NCI-H748 (cell line): ENCODE results near the gene TEX2.
"Not testable (repeated sequence)": the region's sequence is repeated elsewhere in the genome, so short reads cannot be mapped to it uniquely, and the experiment has no call there.

Experiments used
- DNase-seq: peaks from one replicate; lab custom pipeline; 2025; ENCODE audit not compliant: unreplicated experiment; lab: John Stamatoyannopoulos, UW

Gene TEX2

GRCh38 chr17:64214950-64215349 is 48.1 kb downstream of the TEX2 start:
- no peak for DNase-seq

DNA sequence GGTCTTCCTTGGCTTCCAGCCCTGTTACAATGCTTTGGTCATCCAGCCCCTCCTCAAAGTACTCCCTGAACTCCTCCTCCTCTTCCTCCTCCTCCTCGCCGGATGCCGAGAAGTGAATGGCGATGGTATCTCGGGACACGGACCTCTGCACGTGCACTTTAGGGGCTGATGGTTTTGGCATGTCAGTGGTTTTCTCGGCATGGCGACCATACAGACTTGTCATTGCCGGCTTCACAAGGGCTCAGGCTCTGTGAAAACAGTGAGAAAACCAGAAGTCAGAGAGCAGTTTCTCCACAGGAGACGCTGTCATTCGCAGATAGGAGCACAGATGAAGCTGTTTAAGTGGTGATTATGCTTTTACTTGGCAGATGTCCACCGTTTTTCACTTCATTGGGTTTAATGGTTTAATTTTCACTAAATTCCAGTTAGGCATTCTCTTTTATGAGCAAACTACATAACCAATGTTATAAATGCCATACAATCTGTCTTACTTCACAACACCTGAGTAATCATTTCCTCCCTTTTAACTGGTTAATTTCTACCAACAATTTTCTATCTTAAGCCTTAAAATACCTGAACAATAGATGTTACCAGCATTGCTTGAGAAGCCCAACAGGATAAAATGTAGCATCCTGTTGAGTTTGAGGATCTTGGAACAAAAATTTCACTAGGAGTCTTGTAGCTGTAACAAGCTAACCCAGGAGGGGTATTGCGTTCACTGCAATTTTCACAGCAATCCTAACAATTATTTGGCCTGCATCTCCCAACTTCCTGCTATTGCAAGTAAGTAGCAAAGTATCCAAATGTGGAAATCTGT is 48.9 kb downstream of the TEX2 start:
- DNase-seq = no peak

DNA sequence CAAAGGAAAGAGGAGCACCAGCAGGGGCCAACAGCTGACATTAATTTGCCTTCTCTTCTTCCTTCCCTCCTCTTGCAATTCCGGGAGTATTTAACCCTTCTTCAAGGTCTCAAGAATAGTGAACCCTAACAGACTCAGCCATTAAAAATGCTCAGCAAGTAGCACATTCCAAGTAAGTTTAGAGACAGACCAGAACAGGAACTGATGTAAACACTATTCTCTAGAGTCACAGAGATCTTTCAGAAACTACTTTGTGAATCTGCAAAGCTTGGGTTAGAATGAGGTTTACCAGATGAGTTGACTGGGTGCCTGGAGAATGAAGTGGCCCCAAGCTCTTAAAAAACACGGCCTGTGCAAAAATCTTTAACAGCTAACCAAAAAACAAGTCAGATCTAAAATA is 50.9 kb downstream of the TEX2 start:
- DNase-seq = no peak

DNA sequence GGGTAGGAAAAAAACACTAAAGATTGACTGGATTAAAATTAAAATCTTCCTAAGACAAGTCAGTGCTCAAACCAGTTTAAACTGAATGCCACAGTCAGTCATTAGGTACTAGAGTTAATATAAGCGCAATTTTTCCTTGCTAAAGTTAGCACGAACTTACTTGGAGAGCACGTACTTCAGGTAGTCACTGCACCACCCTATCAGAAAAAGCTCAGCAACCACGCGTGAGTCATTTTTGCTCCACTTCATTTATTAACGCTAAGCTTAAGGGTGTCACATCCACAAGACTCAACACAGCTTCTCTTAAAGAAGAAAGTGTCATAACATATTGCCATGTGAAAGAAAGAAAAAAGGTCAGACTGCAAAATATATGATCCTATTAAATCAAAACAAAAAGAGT is 53.1 kb downstream of the TEX2 start:
- DNase-seq = no peak

GRCh38 chr17:64209356-64209941 is 53.6 kb downstream of the TEX2 start:
- DNase-seq = no peak

GRCh38 chr17:64208656-64209055 is 54.4 kb downstream of the TEX2 start:
- DNase-seq = not testable (repeated sequence)

DNA sequence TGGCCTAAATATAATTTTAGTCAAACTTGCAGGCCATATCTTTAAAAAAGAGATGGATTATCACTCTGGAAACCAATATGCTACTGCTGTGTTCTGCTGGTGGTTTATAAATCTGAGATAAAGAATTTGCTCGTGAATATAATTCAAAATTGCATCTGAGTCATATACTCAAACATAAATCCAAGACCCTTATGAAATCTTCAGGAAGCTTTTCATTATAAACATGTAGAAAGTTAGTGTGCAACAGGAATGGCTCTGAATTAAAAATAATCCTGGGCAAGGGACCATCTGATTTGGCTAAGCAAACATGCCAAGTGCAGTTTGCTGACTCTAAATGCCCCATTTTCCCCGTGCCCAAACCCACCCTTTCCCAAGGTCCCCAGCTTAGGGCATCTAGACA is 57.3 kb downstream of the TEX2 start:
- no peak for DNase-seq

DNA sequence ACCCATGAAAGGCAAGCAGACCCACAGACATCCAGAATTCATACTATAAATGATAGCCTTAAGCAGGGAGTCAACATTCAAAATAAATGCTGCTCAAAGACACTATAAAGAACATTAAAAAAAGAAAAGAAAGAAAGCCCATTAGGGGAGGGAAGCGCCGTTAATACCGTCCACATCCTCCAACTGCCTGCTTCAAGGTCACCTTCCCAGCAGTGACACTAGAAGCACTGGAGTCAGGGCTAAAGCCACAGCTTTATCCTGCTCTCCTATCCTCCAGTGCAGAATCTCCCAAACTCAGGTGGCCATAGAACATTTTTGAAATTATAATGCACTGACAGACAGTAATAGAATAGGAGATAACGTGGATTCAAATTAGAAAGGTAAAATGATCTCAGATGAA is 59.4 kb downstream of the TEX2 start:
- no peak for DNase-seq

DNA sequence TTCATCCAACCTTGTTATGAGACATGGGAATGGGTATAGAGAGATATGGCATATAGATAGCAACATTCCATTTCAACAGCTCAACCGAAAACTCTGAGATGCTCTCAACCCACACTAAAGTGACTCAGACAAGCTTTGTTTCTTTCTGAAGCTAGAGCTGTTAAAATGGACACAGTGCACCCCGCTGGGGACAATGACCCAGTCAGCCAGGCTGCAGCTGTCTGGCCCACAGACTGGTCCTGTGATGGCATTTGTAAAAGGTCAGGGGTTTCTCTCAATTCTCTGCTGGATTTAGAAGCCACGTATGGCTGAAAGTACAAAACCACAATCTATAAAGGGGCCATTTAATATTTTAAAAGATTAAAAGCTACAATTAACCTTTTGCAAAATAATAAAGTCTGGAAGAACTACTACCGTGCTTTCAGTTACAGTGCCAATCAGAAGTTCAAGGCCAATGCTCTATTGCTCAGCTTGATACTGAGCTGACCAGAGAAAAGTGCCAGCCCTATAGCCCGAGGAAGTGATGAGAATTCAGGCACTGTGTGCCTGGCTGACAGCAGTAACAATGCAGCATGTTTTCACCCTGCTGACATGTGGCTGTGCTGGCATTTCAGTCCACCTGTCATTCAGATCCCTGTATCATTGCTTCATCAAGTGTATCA is 60.2 kb downstream of the TEX2 start:
- no peak for DNase-seq

DNA sequence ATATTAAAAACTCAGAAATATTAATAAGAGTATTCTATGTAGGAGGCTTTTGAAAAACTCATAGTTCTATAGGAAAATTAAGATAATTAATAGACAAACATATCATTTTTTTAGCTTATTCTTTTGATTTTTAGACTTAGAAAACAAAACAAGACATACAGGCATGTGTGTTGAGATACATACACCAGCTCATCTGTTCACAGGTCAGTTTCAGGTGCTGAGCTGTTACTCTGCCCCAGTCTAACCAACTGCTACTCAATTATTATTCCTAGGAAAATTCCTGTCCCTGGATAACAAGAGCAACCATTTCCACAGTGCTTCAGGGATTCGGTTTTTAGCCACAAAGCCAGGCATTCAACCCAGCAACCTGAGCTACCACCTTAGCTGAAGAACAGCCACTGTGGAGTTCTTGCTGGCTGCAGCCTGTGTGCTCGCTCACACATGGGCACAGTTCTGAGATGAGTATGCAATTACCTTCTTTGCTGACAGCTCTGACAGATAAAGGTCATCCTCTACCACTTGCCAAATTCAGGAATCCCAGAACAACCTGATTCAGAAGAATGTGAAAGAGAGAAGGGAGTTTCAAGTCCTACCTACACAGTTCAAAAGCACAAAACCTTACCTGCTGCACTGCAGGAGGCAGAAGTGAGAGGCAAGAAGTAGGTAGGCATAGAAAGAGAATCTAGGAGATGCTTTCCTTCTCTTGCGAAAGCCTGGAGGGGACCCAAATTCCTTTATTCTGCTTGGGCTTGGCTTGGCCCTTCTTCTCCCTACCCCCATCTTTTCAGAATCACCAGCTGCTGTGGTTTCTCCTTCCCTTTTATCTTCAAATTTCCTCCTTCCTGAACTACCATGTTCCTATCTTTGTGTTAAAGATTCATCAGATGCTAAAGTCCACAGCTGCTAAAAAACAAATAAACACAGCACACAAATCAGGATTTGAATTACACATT is 62.7 kb downstream of the TEX2 start:
- DNase-seq = peak; percentile 18

- DNase-seq = no peak
Measured at GRCh38 chr17:64198331-64199090, 64.5 kb downstream of the TEX2 start.

- DNase-seq = no peak
Measured at GRCh38 chr17:64196601-64197000, 66.5 kb downstream of the TEX2 start.

DNA sequence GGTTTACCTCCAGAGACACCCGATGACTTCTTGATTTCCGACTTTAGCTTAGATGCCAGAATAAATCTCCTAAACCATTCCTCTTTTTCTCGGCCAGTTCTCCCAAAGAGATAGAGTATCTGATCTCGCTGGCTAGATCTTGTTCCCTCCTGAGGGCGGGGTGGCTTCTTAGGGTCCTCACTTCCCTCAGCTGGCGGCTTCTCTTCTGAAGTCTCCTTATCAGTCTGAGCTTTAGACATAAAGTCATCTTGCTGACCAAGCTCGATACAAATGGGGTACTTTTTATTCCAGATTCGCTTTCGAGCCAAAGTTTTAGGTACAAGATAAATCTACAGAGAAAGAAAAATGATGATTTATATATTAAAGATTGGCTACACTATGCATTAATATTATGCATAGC is 69.5 kb downstream of the TEX2 start:
- DNase-seq = no peak

- DNase-seq = no peak
Measured at GRCh38 chr17:64192589-64192988, 70.5 kb downstream of the TEX2 start.

DNA sequence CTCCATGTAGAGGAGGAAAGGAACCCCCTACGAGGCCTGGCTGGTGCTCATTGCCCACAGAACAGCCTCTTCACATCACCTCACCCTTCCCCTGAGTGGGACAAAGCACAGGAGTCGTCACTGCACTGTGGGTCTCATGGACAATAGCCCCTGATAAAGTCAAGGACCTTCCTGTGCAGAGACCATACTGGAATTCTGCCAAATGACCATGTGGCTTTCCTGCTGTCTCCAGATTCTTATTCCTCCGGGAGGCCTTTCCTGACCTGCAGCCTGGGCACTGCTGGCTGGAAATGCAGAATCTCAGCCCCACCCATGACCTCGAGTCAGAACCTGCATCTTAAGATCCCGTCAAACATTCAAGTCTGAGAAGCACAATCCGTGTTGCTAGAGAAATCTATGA is 72.6 kb downstream of the TEX2 start:
- peak; percentile 9 for DNase-seq

GRCh38 chr17:64188088-64188487 is 75.0 kb downstream of the TEX2 start:
- DNase-seq = no peak

- no peak for DNase-seq
Measured at GRCh38 chr17:64187093-64187895, 75.8 kb downstream of the TEX2 start.

DNA sequence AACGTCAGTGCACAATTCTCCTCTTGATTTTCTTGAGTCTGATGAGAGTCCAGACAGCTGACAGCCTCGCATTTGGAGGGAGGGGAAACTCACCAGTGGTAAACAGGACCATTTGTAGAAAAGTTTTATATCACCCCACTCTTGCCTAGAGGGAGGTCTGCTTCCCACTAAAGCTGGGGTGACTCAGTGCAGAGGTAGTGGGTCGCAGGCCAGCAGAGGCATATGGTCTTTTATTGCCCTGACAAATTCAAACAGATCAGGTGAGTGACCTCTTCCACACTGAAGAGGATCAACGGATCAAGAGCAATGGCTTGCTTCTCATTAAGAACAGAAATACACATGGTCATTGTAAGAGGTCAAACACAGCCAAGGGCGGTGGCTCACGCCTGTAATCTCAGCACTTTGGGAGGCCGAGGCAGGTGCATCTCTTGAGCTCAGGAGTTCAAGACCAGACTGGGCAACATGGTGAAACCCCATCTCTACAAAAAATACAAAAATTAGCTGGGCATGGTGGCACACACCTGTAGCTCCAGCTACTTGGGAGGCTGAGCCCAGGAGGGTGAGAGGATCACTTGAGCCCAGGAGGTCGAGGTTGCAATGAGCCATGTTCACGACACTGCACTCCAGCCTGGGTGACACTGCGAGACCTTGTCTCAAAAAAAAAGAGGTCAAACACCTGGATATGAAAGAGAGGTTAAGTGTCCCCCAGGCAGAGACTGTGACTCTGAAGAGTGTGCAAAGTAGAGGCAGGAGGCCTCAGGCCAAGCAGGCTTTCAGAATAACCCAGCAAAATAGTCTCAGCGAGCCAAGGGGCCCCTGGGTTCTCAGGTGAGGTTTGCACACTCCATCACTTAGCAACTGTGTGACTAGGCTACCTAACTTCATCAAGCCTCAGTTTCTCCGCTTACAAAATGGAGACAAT is 76.6 kb downstream of the TEX2 start:
- no peak for DNase-seq

DNA sequence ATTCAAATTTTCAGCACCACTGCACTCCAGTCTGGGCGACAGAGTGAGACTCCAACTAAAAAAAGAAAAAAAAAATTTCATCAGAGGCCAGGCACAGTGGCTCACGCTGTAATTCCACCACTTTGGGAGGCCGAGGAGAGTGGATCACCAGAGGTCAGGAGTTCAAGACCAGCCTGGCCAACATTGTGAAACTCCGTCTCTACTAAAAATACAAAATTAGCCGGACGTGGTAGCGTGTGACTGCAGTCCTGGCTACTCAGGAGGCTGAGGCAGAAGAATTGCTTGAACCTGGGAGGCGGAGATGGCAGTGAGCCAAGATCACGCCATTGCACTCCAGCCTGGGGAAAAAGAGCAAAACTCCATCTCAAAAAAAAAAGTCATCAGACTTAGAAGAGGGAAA is 77.5 kb downstream of the TEX2 start:
- DNase-seq = not testable (repeated sequence)
